ENCODE results near the gene CKAP4. TPM values are rescaled to one million over a fixed set of nuclear protein-coding genes. Genes with fewer than 3 reads are reported as not detected.

CKAP4 gene
- total and polyA plus RNA-seq, 10 of the 15 experiments (the other 5 are each of a cell fraction or from before 2014, with no cell fraction given): 0.39 to 23.6 (median 11.1) TPM

DNA sequence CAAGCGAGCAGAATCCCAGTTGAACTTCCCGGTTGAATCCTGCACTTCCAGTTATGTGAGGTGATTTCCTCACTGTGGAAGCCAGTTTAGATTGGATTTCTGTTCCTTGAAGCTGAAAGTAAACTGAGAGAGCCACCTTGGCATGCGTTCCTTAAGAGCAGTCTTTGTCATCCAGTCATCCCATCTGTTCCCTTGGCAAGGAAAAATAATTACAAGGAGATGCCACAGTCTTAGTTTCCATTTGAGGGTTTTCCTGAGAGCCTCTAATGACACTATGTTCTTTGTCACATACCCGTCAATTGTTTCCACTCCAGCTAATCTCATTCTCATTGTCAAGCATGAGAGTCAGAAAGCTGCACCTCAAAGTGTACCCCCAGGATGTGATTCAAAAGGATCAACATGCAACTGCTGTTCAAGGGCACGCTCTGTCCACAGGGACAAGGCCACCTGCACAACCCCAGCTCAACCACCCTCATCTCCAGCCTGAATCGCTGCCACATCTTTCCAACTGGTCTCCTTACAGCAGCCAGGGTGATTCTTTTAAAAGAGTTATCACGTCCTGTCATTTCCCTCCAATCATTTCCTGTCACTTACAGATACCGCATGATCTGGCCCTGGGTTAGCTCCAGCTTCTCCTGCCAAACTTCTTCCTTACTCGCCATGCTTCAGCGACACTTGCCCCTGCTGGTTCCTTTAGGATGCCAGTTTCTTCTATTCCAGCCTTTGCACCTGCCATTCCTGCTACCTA, 36.7 kb upstream of the CKAP4 start:
- in situ Hi-C loops (cut with MboI): loop anchor here (5.0 kb wide), 1 partner anchor 57 kb away; no protein-coding TSS in a partner anchor
- BruUV-seq (replicated peaks): no TSS peak
- FAIRE-seq: no peak
- RAD21 ChIA-PET (ENCODE audit: unreplicated experiment): interaction anchor here (3.9 kb wide), 1 partner anchor 57 kb away, joined by 44 read pairs; no protein-coding TSS in a partner anchor
- no peaks in the 10 kb centered on the region; the same call in 1 of the 2 replicates for H4K20me1 ChIP-seq (ENCODE audit: control insufficient read depth, insufficient read depth)
- peaks cover 4% of the 10 kb centered on the region; the same call in 2 of the 3 replicates for H3K9me3 ChIP-seq (replicated peaks; ENCODE audit: control insufficient read depth, insufficient read depth, low read length)
- no peaks in the 10 kb centered on the region for H3K36me3 ChIP-seq (ENCODE audit: control insufficient read depth in 2 of 2, insufficient read depth in 2 of 2, low read length in 1 of 2)
- no peak overlapping the region for H3K27ac ChIP-seq (ENCODE audit: control insufficient read depth, insufficient read depth)
- no peak overlapping the region for H3K4me3 ChIP-seq
- no peak for DNase-seq (ENCODE audit: low read depth, low spot score)
- ATAC-seq: no peak
- TF ChIP-seq HDGF (IDR thresholded peaks at IDR 0.05): no peak
- TF ChIP-seq CHD4 (IDR thresholded peaks at IDR 0.05): no peak
- no peak for TF ChIP-seq BMI1 (IDR thresholded peaks at IDR 0.05; ENCODE audit: borderline replicate concordance)
- TF ChIP-seq, protein P1, sequence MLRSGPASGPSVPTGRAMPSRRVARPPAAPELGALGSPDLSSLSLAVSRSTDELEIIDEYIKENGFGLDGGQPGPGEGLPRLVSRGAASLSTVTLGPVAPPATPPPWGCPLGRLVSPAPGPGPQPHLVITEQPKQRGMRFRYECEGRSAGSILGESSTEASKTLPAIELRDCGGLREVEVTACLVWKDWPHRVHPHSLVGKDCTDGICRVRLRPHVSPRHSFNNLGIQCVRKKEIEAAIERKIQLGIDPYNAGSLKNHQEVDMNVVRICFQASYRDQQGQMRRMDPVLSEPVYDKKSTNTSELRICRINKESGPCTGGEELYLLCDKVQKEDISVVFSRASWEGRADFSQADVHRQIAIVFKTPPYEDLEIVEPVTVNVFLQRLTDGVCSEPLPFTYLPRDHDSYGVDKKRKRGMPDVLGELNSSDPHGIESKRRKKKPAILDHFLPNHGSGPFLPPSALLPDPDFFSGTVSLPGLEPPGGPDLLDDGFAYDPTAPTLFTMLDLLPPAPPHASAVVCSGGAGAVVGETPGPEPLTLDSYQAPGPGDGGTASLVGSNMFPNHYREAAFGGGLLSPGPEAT (IDR thresholded peaks at IDR 0.05; ENCODE audit: low read depth): no peak
- TF ChIP-seq, protein P2, sequence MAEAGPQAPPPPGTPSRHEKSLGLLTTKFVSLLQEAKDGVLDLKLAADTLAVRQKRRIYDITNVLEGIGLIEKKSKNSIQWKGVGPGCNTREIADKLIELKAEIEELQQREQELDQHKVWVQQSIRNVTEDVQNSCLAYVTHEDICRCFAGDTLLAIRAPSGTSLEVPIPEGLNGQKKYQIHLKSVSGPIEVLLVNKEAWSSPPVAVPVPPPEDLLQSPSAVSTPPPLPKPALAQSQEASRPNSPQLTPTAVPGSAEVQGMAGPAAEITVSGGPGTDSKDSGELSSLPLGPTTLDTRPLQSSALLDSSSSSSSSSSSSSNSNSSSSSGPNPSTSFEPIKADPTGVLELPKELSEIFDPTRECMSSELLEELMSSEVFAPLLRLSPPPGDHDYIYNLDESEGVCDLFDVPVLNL (IDR thresholded peaks at IDR 0.05; ENCODE audit: low read depth, low read length): no peak
- TF ChIP-seq ZNF622 (IDR thresholded peaks at IDR 0.05): no peak
- TF ChIP-seq STAT1 (conservative IDR thresholded peaks at IDR 0.05): no peak
- no peak overlapping the region for H3K4me2 ChIP-seq (ENCODE audit: control insufficient read depth, insufficient read depth)
- no peaks in the 10 kb centered on the region for H3K4me1 ChIP-seq (ENCODE audit: control insufficient read depth, insufficient read depth, low read length)
- POLR2A ChIA-PET: no interaction called here
- no peaks in the 10 kb centered on the region for H3K79me2 ChIP-seq (ENCODE audit: control insufficient read depth, insufficient read depth, low read length)
- intact Hi-C loops (cut with micrococcal nuclease; ENCODE audit: unreplicated experiment): loop anchor here (5.0 kb wide), 2 partner anchors 37 to 862 kb away; partner anchors contain the start of gene CKAP4
- H2AFZ ChIP-seq (ENCODE audit: control insufficient read depth, low read depth, low read length): no peak overlapping the region
- H3K27me3 ChIP-seq (replicated peaks in 1 of 2; ENCODE audit: control insufficient read depth in 2 of 2, insufficient read depth in 2 of 2, low read length in 1 of 2): no peaks in the 10 kb centered on the region; a peak in 1 of 4 replicates
- SMC1A ChIA-PET (ENCODE audit: uncharacterized antibody, unreplicated experiment): interaction anchor here (0.7 to 4.7 kb wide), 5 partner anchors 10 to 57 kb away, joined by 3 to 57 read pairs (median 7); no protein-coding TSS in a partner anchor
- 30% methylated on average over 10 of the region's 10 CpGs for WGBS (ENCODE audit: insufficient coverage, insufficient replicate concordance, low lambda C conversion rate, missing lambda C conversion rate)
- H3K9ac ChIP-seq (ENCODE audit: control insufficient read depth, insufficient read depth, low read length): no peak overlapping the region
- CTCF ChIA-PET: interaction anchor here (1.4 to 9.4 kb wide), 7 partner anchors 9 to 72 kb away, joined by 4 to 206 read pairs (median 7); partner anchors contain the start of gene POLR3B
